Epithelial cell of esophagus (primary cell): ENCODE results near the gene CTNNBIP1.

Experiments used
- DNase-seq: peaks from one replicate; pipeline ENCODE4 v3.0.0; 2010; ENCODE audit warnings: low read depth
- H3K4me3 ChIP-seq: 2 replicates; pipeline ENCODE4 v1.5.1; 2011; ENCODE audit warnings: mild to moderate bottlenecking, low read length, control low read depth
- CTCF ChIP-seq: IDR thresholded peaks from 2 replicates; pipeline ENCODE4 v1.5.1; 2011; ENCODE audit warnings: low read depth, mild to moderate bottlenecking, low read length, control low read depth, inconsistent platforms; ENCODE audit not compliant: insufficient read depth; ENCODE audit errors: missing control alignments

Gene CTNNBIP1

GRCh38 chr1:9894115-9894514 lies 16.0 kb downstream of the CTNNBIP1 start:
- H3K4me3 ChIP-seq = peak overlapping the region; percentile 22
- no peak for TF ChIP-seq CTCF

DNA sequence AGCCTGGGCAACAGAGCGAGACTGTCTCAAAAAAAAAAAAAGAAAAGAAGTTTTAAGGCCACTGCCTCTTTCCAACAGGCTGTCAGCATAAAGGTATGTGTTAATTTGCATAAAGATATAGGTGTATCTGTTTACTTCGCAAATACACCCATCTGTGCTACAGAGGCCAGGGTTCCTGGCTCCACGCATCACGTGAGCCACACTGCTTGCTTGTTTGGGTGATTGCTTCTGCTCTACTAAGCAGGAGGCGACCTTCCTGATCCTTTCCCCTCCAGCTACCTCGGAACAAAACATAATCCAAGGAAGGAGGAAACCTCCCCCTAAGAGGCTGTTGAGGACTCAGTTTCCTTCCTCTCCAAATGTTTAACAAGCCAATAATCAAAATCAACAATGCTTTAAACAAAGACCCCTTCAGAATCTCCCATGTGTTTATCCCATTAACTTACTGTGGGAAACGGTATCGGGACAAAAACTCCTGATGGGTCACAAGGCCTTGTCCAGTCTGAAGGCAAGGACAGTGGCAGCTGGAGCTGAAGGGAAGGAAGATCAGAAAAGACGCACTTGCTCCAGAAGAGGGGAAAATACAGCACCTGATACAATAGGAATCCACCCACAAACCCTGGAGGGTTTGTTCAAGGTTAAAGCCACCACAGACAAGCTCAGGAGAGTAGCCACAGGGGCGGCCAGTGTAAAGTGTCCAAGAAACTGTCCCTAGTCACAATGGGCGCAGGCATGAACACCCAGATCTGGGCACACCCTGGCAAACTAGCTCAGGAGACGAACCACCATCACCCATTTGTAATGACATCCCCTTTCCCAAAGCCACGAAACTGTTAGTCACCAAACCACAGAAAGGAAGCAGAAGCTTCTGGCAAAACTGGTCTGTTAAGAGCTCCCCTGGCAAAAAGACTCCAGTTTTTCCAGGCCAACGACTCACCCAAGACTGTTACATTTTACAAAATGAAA lies 17.2 kb downstream of the CTNNBIP1 start:
- peak overlapping the region; percentile 35 for H3K4me3 ChIP-seq
- peak; percentile 97 for DNase-seq

More at GRCh38 chr1:9894115-9894514, 16.0 kb downstream of the CTNNBIP1 start:
- DNase-seq = peak; percentile 78

DNA sequence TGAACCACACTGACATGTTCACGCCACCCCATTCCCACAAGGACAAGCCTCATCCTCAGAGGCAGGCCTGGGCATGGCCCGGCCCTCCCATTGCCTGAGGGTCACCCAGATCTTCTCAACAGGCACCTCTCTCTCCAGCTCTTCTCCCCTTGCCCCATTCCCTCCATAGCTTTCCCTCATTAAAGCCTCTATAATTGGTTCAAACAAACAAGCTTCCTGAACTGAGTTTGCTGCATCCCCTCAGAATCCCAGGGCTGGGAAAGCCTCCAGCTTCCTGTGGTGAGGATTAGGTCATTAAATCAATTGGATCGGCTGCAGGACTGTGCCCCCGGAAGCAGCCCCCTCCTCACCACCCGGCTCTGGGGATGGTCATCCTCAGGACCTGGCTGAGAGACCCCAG lies 18.9 kb downstream of the CTNNBIP1 start:
- TF ChIP-seq CTCF = no peak
- DNase-seq = peak; percentile 95
- H3K4me3 ChIP-seq = peak overlapping the region; percentile 20

More for the DNA sequence above, 17.2 kb downstream of the CTNNBIP1 start:
- TF ChIP-seq CTCF = no peak

GRCh38 chr1:9890224-9890731 lies 19.8 kb downstream of the CTNNBIP1 start:
- H3K4me3 ChIP-seq = peak overlapping the region; percentile 16
- peak; percentile 98 for DNase-seq
- no peak for TF ChIP-seq CTCF

- TF ChIP-seq CTCF = no peak
Measured at GRCh38 chr1:9889411-9889810, 20.7 kb downstream of the CTNNBIP1 start.

GRCh38 chr1:9888886-9889285 lies 21.2 kb downstream of the CTNNBIP1 start:
- no peak for TF ChIP-seq CTCF
- DNase-seq = no peak
- no peak overlapping the region for H3K4me3 ChIP-seq

More at GRCh38 chr1:9889411-9889810, 20.7 kb downstream of the CTNNBIP1 start:
- no peak for DNase-seq
- H3K4me3 ChIP-seq = no peak overlapping the region
